Panc1 (cell line): ENCODE data around the gene APOC3.

Source experiments
- CTCF ChIP-seq: fragments of 450-650 bp; IDR thresholded peaks from 2 replicates; pipeline ENCODE4 v1.5.1; 2017; ENCODE audit warnings: mild to moderate bottlenecking
- SIN3A ChIP-seq: IDR thresholded peaks from 2 replicates; pipeline ENCODE4 v1.6.1; 2012; ENCODE audit warnings: low read depth, mild to moderate bottlenecking, low read length, moderate library complexity, borderline replicate concordance; ENCODE audit not compliant: insufficient read depth

GRCh38 chr11:116879800-116880625, 50.3 kb downstream of the APOC3 start:
- TF ChIP-seq CTCF: peak; percentile 79; the same call in 1 of the 2 replicates
- no peak for TF ChIP-seq SIN3A
